ENCODE results near the gene DDX25.

The DDX25 gene

GRCh38 chr11:125967515-125967914 is 63.2 kb downstream of the DDX25 start:
- no peak overlapping the region for H3K4me3 ChIP-seq (ENCODE audit: low read length)
- DNase-seq (ENCODE audit: low read depth), result no peak
- TF ChIP-seq, protein P1, sequence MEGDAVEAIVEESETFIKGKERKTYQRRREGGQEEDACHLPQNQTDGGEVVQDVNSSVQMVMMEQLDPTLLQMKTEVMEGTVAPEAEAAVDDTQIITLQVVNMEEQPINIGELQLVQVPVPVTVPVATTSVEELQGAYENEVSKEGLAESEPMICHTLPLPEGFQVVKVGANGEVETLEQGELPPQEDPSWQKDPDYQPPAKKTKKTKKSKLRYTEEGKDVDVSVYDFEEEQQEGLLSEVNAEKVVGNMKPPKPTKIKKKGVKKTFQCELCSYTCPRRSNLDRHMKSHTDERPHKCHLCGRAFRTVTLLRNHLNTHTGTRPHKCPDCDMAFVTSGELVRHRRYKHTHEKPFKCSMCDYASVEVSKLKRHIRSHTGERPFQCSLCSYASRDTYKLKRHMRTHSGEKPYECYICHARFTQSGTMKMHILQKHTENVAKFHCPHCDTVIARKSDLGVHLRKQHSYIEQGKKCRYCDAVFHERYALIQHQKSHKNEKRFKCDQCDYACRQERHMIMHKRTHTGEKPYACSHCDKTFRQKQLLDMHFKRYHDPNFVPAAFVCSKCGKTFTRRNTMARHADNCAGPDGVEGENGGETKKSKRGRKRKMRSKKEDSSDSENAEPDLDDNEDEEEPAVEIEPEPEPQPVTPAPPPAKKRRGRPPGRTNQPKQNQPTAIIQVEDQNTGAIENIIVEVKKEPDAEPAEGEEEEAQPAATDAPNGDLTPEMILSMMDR (conservative IDR thresholded peaks at IDR 0.05; ENCODE audit: low read depth, low read length), result no peak

GRCh38 chr11:125968354-125968753 is 64.0 kb downstream of the DDX25 start:
- DNase-seq (ENCODE audit: low read depth), result no peak
- TF ChIP-seq, protein P1 (conservative IDR thresholded peaks at IDR 0.05; ENCODE audit: low read depth, low read length), result no peak
- H3K4me3 ChIP-seq (ENCODE audit: low read length), result no peak overlapping the region

DNA sequence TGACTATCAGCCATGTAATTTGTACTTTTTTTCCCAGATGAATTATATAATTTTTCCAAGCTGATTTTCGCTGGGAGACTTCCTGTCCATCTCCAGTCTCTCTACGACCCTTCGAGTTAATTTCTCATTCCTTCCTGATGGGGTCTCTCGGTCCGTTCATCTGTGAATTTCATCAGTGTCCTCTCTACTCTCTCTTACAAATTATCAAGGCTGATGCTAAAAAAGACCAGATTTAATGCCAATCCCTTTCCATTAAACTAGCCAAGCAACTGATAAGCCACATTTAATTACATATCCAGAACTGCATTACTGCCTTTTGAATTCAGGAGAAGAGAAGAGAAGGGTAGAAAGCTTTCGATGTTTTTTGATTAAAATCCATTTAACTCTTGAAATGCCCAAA is 67.3 kb downstream of the DDX25 start:
- TF ChIP-seq, protein P1 (conservative IDR thresholded peaks at IDR 0.05; ENCODE audit: low read depth, low read length), result no peak
- no peak overlapping the region for H3K4me3 ChIP-seq (ENCODE audit: low read length)
- no peak for DNase-seq (ENCODE audit: low read depth)

- DNase-seq (ENCODE audit: low read depth), result no peak
- TF ChIP-seq, protein P1 (conservative IDR thresholded peaks at IDR 0.05; ENCODE audit: low read depth, low read length), result no peak
- no peak overlapping the region for H3K4me3 ChIP-seq (ENCODE audit: low read length)
Measured at GRCh38 chr11:125974284-125974683, 70.0 kb downstream of the DDX25 start.

- TF ChIP-seq, protein P1 (conservative IDR thresholded peaks at IDR 0.05; ENCODE audit: low read depth, low read length), result no peak
- DNase-seq (ENCODE audit: low read depth), result no peak
- H3K4me3 ChIP-seq (ENCODE audit: low read length), result no peak overlapping the region
Measured at GRCh38 chr11:125975634-125976033, 71.3 kb downstream of the DDX25 start.

GRCh38 chr11:125976156-125976555 is 71.8 kb downstream of the DDX25 start:
- no peak for DNase-seq (ENCODE audit: low read depth)
- no peak overlapping the region for H3K4me3 ChIP-seq (ENCODE audit: low read length)
- TF ChIP-seq, protein P1 (conservative IDR thresholded peaks at IDR 0.05; ENCODE audit: low read depth, low read length), result no peak

GRCh38 chr11:125977333-125977732 is 73.0 kb downstream of the DDX25 start:
- no peak overlapping the region for H3K4me3 ChIP-seq (ENCODE audit: low read length)
- TF ChIP-seq, protein P1 (conservative IDR thresholded peaks at IDR 0.05; ENCODE audit: low read depth, low read length), result no peak
- no peak for DNase-seq (ENCODE audit: low read depth)
